ENCODE measurements around the gene CYB5RL.

GRCh38 chr1:54151013-54151412, 48.8 kb downstream of the CYB5RL start:
- TF ChIP-seq YY1 (IDR thresholded peaks at IDR 0.05; ENCODE audit: insufficient read depth, insufficient read length) (no peak), ZNF274 (IDR thresholded peaks at IDR 0.05; ENCODE audit: low read depth, low read length) (no peak), SUZ12 (IDR thresholded peaks at IDR 0.05; ENCODE audit: extremely low read depth, insufficient read depth, insufficient read length) (no peak)

All from NT2/D1 (cell line).